GM12878 (cell line): ENCODE results near the gene WHRN. TPM values are rescaled to one million over a fixed set of nuclear protein-coding genes. Genes with fewer than 3 reads are reported as not detected.

Source experiments
- CHD2 ChIP-seq: IDR thresholded peaks from 2 replicates; pipeline ENCODE4 v1.6.1; 2011; ENCODE audit warnings: low read depth, low read length, improper control_type of control experiment, borderline replicate concordance
- CUX1 ChIP-seq: IDR thresholded peaks from 2 replicates; pipeline ENCODE4 v1.6.1; 2012; ENCODE audit warnings: improper control_type of control experiment, low read depth, low read length; ENCODE audit not compliant: insufficient replicate concordance
- E2F8 ChIP-seq: fragments of 450-650 bp; IDR thresholded peaks from 2 replicates; pipeline ENCODE4 v1.6.1; 2018; ENCODE audit warnings: mild to moderate bottlenecking, low read depth, moderate library complexity; ENCODE audit not compliant: partially characterized antibody
- E4F1 ChIP-seq: fragments of 450-650 bp; IDR thresholded peaks from 2 replicates; pipeline ENCODE4 v1.6.1; 2018; ENCODE audit warnings: borderline replicate concordance, mild to moderate bottlenecking; ENCODE audit not compliant: partially characterized antibody
- NR2C2 ChIP-seq: IDR thresholded peaks from 2 replicates; pipeline ENCODE4 v1.6.1; 2011; ENCODE audit warnings: borderline replicate concordance, low read depth; ENCODE audit not compliant: control insufficient read depth, insufficient read length
- NRF1 ChIP-seq: conservative IDR thresholded peaks from 2 replicates; pipeline ENCODE4 v1.6.1; 2011; ENCODE audit warnings: mild to moderate bottlenecking, low read depth, low read length, improper control_type of control experiment
- POLR2AphosphoS5 ChIP-seq: IDR thresholded peaks from 2 replicates; pipeline ENCODE4 v1.6.1; 2011; ENCODE audit warnings: mild to moderate bottlenecking, low read length, inconsistent platforms
- SP1 ChIP-seq: IDR thresholded peaks from one replicate; pipeline ENCODE4 v1.6.1; 2011; ENCODE audit warnings: low read depth, low read length
- SREBF1 ChIP-seq: IDR thresholded peaks from 2 replicates; pipeline ENCODE4 v1.6.1; 2012; ENCODE audit warnings: mild to moderate bottlenecking, low read length
- TARDBP ChIP-seq: IDR thresholded peaks from 2 replicates; pipeline ENCODE4 v1.6.1; 2016; ENCODE audit warnings: borderline replicate concordance
- YY1 ChIP-seq: IDR thresholded peaks from 2 replicates; pipeline ENCODE4 v1.6.1; 2011; ENCODE audit warnings: low read depth, mild to moderate bottlenecking, low read length
- ZBTB40 ChIP-seq: fragments of 450-650 bp; IDR thresholded peaks from 2 replicates; pipeline ENCODE4 v1.6.1; 2016; ENCODE audit warnings: mild to moderate bottlenecking, moderate library complexity, borderline replicate concordance
- polyA plus RNA-seq, 11 experiments: library from polyadenylated mRNA; depleted of rRNA in 4 of 11; unstranded in 6 of 11; stranded (reverse) in 5 of 11; fragments of >200 nt; fragmentation: Nextera tagmentation in 4 of 11; fragmentation: Illumina TruSeq in 1 of 11; extraction: Ambion mirVana in 4 of 11; extraction: Trizol in 1 of 11; gene quantifications; 1 replicate in 1 of 11; 2 replicates in 10 of 11; pipeline versions ENCODE4 v1.2.1 to v1.2.3, GENCODE V29; 2011 to 2016; ENCODE audit warnings: inconsistent platforms in 2 of 11, missing spikeins in 2 of 11, low read depth in 1 of 11
- total RNA-seq, 4 experiments: library from RNA; depleted of rRNA in 3 of 4; stranded (reverse); fragments of >200 nt in 3 of 4; fragmentation: Illumina TruSeq in 1 of 4; extraction: Trizol in 1 of 4; gene quantifications; 2 replicates each; pipeline versions ENCODE4 v1.2.1 to v1.2.3, GENCODE V29; 2013 to 2021

WHRN gene
- total and polyA plus RNA-seq, 10 of the 15 experiments (the other 5 are each of a cell fraction or from before 2014, with no cell fraction given): 0.04 to 18.2 (median 0.68) TPM; not detected in 1

DNA sequence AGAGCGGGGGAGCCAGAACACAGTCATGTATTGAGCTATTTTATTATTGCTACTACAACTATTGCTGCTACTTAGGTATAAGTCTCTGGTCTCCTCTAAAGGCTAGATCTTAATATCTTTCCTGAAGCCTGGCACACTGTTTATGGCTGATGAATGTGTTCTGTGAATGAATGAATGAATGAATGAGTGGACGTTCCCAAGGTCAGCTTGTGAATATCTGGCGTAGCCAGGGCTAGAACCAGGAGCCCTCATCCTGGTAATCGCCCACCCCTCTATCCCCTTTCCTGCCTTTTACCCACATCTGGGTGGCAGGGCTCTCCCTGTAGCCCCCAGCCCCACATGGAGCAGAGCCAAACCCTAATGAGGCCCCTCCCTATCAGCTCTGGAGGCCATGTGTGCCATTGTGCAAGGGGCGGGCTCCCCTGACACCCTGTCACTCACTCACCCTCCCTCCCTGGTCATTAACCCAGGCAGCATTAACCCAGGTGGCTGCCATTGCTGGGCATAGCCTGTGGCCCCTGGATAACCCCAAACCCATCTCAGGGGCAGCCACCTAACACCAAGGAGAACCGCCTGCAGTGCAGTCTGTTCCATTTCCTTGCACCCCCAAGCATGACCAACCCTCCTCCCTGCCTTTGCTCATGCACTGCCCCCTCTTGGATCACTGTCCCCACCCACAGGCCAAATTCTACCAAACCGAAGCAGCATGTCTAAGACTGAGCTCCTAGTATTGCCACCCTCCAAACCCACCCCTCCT lies 115.5 kb downstream of the WHRN start (continued):
- 0 out of 2 replicates have a peak, but pooled peaks have one; percentile 17 for TF ChIP-seq YY1
- TF ChIP-seq E4F1: no peak
- no peak for TF ChIP-seq SREBF1
- TF ChIP-seq TARDBP: no peak
- TF ChIP-seq E2F8: no peak
- no peak for TF ChIP-seq SP1
- no peak for TF ChIP-seq POLR2AphosphoS5
- no peak for TF ChIP-seq CUX1
- 0 out of 2 replicates have a peak, but pooled peaks have one; percentile 48 for TF ChIP-seq CHD2
- TF ChIP-seq NR2C2: no peak
- TF ChIP-seq ZBTB40: no peak
- TF ChIP-seq NRF1: no peak
